ENCODE data around the gene KRTAP19-8.

DNA sequence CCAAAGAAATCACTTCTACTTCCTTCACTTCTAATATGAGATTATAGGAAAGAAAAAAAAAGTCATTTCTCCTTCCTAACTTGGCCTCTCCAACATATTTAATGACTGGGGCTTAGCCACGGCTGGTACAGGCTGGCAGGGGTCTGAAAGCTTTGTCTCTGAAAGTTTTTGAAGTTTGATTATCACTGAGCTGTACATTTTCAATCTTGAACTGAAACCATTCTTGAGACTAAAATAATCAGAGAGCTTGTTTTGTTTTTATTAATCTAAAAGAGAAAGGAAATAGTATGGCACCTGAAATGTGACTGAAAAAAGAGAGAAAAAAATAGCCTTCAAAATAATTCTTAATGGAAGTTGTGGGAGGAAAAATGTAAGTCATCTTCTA is 3.8 kb upstream of the KRTAP19-8 start:
- TF ChIP-seq CTCF (IDR thresholded peaks at IDR 0.05) (no peak), EZH2 (IDR thresholded peaks at IDR 0.05) (no peak)

All from neural progenitor cell (in vitro differentiated cells).